ENCODE data around the gene GPR157.

GRCh38 chr1:9160079-9160717 lies 31.3 kb upstream of the GPR157 start:
- no peak for TF ChIP-seq CTCF (conservative IDR thresholded peaks at IDR 0.05; ENCODE audit: low read length)
- TF ChIP-seq EZH2phosphoT487 (IDR thresholded peaks at IDR 0.05; ENCODE audit: borderline replicate concordance, low read depth, low read length), result no peak
